ENCODE measurements around the gene VSTM4. TPM values are rescaled to one million over a fixed set of nuclear protein-coding genes. Genes with fewer than 3 reads are reported as not detected.

VSTM4 gene
- total and polyA plus RNA-seq, 2 donors (not counting 1 experiment from before 2014, with no cell fraction given) = 8.1 to 27.9 TPM

DNA sequence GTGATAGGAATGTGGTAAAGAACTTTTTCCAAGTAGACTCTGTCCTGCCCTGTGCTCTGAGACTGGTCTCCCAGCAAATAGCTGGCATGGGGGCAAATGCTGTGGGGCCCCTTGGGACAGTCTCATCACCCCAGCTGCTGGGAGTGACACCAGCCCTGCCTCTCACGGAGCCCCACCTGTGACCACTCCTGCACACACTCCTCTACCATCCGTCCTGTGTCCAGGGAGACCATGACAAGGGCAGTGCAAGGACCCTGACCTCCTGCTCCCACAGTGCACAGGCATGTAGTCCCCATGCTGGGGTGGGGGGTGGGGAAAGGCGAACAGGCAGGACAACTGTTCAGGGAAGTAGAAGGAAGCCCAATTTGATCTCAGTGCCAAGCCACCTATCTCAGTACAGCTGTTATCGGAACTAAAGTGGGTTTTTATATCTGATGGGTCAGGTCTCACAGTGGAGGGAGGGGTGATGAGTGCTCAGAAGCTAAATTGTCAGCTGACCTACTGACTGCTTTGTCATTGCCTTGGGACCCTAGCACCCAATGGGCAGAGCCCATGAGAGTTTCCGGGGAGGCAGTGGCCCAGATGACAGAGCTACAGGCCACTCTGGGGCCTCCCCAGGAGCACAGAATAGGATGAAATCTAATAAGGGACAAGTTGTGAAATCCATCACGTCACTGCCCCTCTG is 24.5 kb downstream of the VSTM4 start:
- Histone ChIP-seq H3K79me2 (ENCODE audit: control insufficient read depth, insufficient read depth, low read length) (no peaks in the 10 kb centered on the region), H2AFZ (ENCODE audit: low read length) (no peak overlapping the region), H3K27ac (ENCODE audit: insufficient read depth, low read length) (no peak overlapping the region), H3K9ac (ENCODE audit: insufficient read depth, low read length) (no peak overlapping the region), H3K4me3 (replicated peaks in 1 of 4; ENCODE audit: control extremely low read depth in 1 of 4, insufficient read depth in 1 of 4, low read depth in 3 of 4, low read length in 4 of 4) (no peak overlapping the region), H4K20me1 (ENCODE audit: control insufficient read depth, extremely low read depth, insufficient read depth, low read length) (no peaks in the 10 kb centered on the region), H3K9me3 (ENCODE audit: control insufficient read depth, insufficient read depth, low read depth, low read length) (no peaks in the 10 kb centered on the region), H3K36me3 (ENCODE audit: control insufficient read depth, insufficient read depth, low read length) (no peaks in the 10 kb centered on the region), H3K4me2 (ENCODE audit: extremely low read depth, insufficient read depth, low read length) (no peak overlapping the region), H3K4me1 (ENCODE audit: control insufficient read depth, extremely low read depth, insufficient read depth, low read length) (peaks cover 12% of the 10 kb centered on the region), H3K27me3 (ENCODE audit: control insufficient read depth, insufficient read depth, low read length) (no peaks in the 10 kb centered on the region)
- no peak for TF ChIP-seq EZH2 (IDR thresholded peaks at IDR 0.05; ENCODE audit: low read length, missing control alignments)
- TF ChIP-seq, protein P1, sequence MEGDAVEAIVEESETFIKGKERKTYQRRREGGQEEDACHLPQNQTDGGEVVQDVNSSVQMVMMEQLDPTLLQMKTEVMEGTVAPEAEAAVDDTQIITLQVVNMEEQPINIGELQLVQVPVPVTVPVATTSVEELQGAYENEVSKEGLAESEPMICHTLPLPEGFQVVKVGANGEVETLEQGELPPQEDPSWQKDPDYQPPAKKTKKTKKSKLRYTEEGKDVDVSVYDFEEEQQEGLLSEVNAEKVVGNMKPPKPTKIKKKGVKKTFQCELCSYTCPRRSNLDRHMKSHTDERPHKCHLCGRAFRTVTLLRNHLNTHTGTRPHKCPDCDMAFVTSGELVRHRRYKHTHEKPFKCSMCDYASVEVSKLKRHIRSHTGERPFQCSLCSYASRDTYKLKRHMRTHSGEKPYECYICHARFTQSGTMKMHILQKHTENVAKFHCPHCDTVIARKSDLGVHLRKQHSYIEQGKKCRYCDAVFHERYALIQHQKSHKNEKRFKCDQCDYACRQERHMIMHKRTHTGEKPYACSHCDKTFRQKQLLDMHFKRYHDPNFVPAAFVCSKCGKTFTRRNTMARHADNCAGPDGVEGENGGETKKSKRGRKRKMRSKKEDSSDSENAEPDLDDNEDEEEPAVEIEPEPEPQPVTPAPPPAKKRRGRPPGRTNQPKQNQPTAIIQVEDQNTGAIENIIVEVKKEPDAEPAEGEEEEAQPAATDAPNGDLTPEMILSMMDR (conservative IDR thresholded peaks at IDR 0.05 in 1 of 2, IDR thresholded peaks at IDR 0.05 in 1 of 2; ENCODE audit: low read depth in 1 of 2, low read length in 2 of 2) = no peak
- DNase-seq (ENCODE audit: low read depth in 2 of 2) = no peak

DNA sequence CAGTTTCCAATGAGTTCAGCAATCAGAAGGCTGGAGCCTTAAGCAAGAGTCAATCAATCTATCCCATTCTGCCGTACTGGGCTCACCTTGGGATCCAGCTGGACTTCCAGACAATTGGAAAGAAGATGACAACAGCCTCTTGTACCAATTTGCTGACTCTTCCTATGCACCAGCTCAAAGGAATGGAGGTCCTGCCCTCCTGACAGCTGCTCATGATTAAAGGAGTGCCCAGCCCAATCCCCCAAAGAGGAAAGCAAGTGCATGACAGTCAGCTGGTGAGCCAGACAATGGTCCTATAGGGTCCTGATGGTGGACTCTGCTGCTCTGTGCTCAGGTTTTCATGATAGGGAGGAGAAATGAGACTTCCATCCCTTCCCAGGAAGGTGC is 25.1 kb downstream of the VSTM4 start:
- H3K9ac ChIP-seq (ENCODE audit: insufficient read depth, low read length) = no peak overlapping the region
- no peak overlapping the region for H3K27ac ChIP-seq (ENCODE audit: insufficient read depth, low read length)
- TF ChIP-seq, protein P1 (conservative IDR thresholded peaks at IDR 0.05 in 1 of 2, IDR thresholded peaks at IDR 0.05 in 1 of 2; ENCODE audit: low read depth in 1 of 2, low read length in 2 of 2) = no peak
- no peak for TF ChIP-seq EZH2 (IDR thresholded peaks at IDR 0.05; ENCODE audit: low read length, missing control alignments)
- no peaks in the 10 kb centered on the region for H3K27me3 ChIP-seq (ENCODE audit: control insufficient read depth, insufficient read depth, low read length)
- no peaks in the 10 kb centered on the region for H4K20me1 ChIP-seq (ENCODE audit: control insufficient read depth, extremely low read depth, insufficient read depth, low read length)
- peaks cover 6% of the 10 kb centered on the region for H3K4me1 ChIP-seq (ENCODE audit: control insufficient read depth, extremely low read depth, insufficient read depth, low read length)
- no peak overlapping the region for H2AFZ ChIP-seq (ENCODE audit: low read length)
- DNase-seq (ENCODE audit: low read depth in 2 of 2) = no peak
- no peak overlapping the region for H3K4me3 ChIP-seq (replicated peaks in 1 of 4; ENCODE audit: control extremely low read depth in 1 of 4, insufficient read depth in 1 of 4, low read depth in 3 of 4, low read length in 4 of 4)
- H3K4me2 ChIP-seq (ENCODE audit: extremely low read depth, insufficient read depth, low read length) = no peak overlapping the region
- H3K9me3 ChIP-seq (ENCODE audit: control insufficient read depth, insufficient read depth, low read depth, low read length) = no peaks in the 10 kb centered on the region
- no peaks in the 10 kb centered on the region for H3K36me3 ChIP-seq (ENCODE audit: control insufficient read depth, insufficient read depth, low read length)
- H3K79me2 ChIP-seq (ENCODE audit: control insufficient read depth, insufficient read depth, low read length) = no peaks in the 10 kb centered on the region

DNA sequence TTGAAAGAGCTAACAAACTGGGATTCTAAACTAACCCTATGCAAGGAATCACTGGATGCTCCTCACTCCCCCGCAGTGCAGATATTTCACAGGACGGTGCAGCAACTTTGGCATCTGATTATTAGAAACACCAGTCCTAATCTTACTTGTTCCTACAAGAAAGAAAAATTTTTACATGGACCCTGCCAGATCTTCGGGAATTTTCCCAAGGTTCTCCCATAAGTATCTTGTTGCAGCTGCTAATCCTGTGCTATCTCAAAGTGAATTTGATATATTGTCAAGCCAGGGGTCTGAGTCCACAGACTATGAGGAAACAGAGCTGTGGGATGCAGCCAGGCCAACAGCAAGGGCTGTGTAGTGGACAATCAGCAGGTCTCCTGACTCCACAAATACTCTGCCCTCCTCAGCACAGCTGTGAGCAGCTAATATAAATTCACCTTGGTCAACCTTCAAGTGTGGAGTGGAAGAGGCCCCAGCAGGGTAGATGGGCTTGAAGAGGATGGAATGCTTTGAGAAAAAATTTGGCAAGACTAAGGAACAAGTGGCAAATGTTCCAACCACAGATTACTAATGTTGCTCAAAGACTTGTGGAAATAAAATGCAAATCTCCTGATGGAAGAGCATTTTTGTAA is 25.6 kb downstream of the VSTM4 start:
- Histone ChIP-seq H3K27me3 (ENCODE audit: control insufficient read depth, insufficient read depth, low read length) (no peaks in the 10 kb centered on the region), H3K36me3 (ENCODE audit: control insufficient read depth, insufficient read depth, low read length) (no peaks in the 10 kb centered on the region), H3K4me1 (ENCODE audit: control insufficient read depth, extremely low read depth, insufficient read depth, low read length) (peaks cover 2% of the 10 kb centered on the region), H3K4me3 (replicated peaks in 1 of 4; ENCODE audit: control extremely low read depth in 1 of 4, insufficient read depth in 1 of 4, low read depth in 3 of 4, low read length in 4 of 4) (no peak overlapping the region), H3K79me2 (ENCODE audit: control insufficient read depth, insufficient read depth, low read length) (no peaks in the 10 kb centered on the region), H3K4me2 (ENCODE audit: extremely low read depth, insufficient read depth, low read length) (no peak overlapping the region), H3K27ac (ENCODE audit: insufficient read depth, low read length) (no peak overlapping the region), H2AFZ (ENCODE audit: low read length) (no peak overlapping the region), H4K20me1 (ENCODE audit: control insufficient read depth, extremely low read depth, insufficient read depth, low read length) (no peaks in the 10 kb centered on the region), H3K9ac (ENCODE audit: insufficient read depth, low read length) (no peak overlapping the region), H3K9me3 (ENCODE audit: control insufficient read depth, insufficient read depth, low read depth, low read length) (no peaks in the 10 kb centered on the region)
- TF ChIP-seq, protein P1 (conservative IDR thresholded peaks at IDR 0.05 in 1 of 2, IDR thresholded peaks at IDR 0.05 in 1 of 2; ENCODE audit: low read depth in 1 of 2, low read length in 2 of 2) = no peak
- TF ChIP-seq EZH2 (IDR thresholded peaks at IDR 0.05; ENCODE audit: low read length, missing control alignments) = no peak
- DNase-seq (ENCODE audit: low read depth in 2 of 2) = peak; percentile 22 to 55
